ES-I3 (cell line): Measurements from ENCODE around the gene PPM1K.

Source experiments
- H3K36me3 ChIP-seq: 2 replicates; pipeline ENCODE4 v1.6.1; 2013; ENCODE audit warnings: mild to moderate bottlenecking, low read length, control low read depth, moderate library complexity; ENCODE audit not compliant: insufficient read depth
- H3K4me1 ChIP-seq: 2 replicates; pipeline ENCODE4 v1.6.1; 2013; ENCODE audit warnings: mild to moderate bottlenecking, control low read depth, low read length; ENCODE audit not compliant: insufficient read depth
- H3K9ac ChIP-seq: 2 replicates; pipeline ENCODE4 v1.6.1; 2013; ENCODE audit warnings: low read depth, mild to moderate bottlenecking, low read length, moderate library complexity
- H3K9me3 ChIP-seq: 2 replicates; pipeline ENCODE4 v1.6.1; 2013; ENCODE audit warnings: mild to moderate bottlenecking, low read length, moderate library complexity; ENCODE audit not compliant: control insufficient read depth, insufficient read depth

Gene PPM1K

DNA sequence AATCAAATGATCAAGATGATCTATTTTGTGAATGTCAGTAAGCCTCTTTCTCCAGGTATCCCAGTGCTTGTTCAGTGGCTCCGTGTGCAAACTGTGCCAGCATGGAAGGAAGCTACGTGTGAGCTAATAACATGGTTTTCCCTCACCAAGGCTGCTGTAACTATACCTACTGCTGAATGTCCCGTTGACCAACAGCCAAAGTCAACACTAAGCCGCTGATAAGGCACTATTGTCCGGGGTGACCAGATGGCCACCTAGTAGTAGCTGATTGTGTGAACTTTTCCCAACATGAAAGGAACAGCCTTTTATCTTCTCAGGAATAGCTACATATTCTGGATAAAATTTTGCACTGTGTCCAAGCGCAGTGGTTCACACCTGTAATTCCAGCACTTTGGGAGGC, 68.0 kb downstream of the PPM1K start:
- Histone ChIP-seq H3K4me1 (peaks cover 4% of the 10 kb centered on the region; the same call in 1 of the 2 replicates), H3K9ac (no peak overlapping the region), H3K9me3 (no peaks in the 10 kb centered on the region), H3K36me3 (no peaks in the 10 kb centered on the region)

DNA sequence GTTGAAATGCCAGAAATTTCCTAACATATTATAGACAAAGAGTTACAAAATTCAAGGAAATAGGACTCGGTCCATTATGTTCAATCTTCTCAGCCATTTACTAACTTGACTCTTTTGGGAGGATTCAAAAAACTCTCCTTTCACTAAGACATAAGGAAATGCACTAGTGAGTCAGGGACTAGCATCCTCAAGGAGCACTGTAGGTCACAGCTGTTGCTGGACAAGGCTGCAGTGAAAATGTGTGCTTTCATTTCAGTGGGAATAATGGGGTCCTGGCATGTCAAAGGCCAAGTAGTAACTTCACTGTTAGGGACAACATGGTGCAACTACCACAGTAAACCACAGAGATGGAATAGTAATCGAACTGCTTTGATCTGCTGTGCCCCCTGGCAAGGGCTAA, 69.0 kb downstream of the PPM1K start:
- Histone ChIP-seq H3K9me3 (no peaks in the 10 kb centered on the region), H3K9ac (no peak overlapping the region), H3K4me1 (peaks cover 4% of the 10 kb centered on the region; the same call in 1 of the 2 replicates), H3K36me3 (no peaks in the 10 kb centered on the region)

DNA sequence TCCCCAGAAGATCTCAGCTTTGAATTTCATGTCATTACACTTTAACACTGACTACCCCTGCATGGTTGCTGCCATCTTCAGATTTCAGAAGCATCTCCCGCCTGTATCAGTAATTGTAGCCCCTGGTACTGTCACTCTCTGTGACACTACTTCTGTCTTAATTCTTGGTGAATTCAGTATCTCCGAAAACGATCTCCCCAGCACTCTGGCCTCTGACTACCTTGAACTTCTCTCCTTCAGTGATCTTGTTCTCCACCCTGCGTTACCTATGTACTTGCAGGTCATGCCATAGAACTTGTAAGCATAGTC, 72.2 kb downstream of the PPM1K start:
- H3K9me3 ChIP-seq = no peaks in the 10 kb centered on the region
- peaks cover 4% of the 10 kb centered on the region; the same call in 1 of the 2 replicates for H3K4me1 ChIP-seq
- H3K36me3 ChIP-seq = no peaks in the 10 kb centered on the region
- H3K9ac ChIP-seq = no peak overlapping the region

DNA sequence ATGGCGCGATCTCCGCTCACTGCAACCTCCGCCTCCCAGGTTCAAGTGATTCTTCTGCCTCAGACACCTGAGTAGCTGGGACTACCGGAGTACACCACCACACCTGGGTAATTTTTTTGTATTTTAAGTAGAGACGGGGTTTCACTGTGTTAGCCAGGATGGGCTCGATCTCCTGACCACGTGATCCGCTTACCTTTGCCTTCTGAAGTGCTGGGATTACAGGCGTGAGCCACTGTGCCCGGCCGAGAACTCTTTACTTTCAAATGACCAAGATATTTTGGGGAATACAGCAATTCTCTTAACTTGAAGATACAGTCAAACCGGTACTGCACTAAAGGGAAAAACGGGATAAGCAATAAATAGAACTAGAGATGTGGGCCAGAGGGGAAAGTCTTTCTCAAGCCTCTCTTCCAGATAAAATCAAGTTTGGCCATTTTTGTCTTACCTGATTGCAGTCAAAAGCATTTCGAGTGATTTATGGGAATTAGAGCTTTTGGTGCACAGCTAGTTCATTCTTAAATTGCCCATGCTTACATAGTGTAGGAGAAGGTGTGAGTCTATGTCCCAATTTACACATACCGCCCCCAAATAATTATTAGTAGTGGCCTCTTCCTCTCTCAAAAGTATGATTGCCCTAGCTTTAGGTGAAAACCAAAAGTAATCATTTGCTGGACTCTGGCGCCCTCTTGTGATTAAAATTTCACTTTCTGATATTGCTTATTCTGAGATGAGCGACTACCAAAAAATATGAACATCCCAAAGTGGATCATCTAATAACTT, 72.7 kb downstream of the PPM1K start:
- Histone ChIP-seq H3K9ac (no peak overlapping the region), H3K9me3 (no peaks in the 10 kb centered on the region), H3K4me1 (peaks cover 4% of the 10 kb centered on the region; the same call in 1 of the 2 replicates), H3K36me3 (no peaks in the 10 kb centered on the region)

DNA sequence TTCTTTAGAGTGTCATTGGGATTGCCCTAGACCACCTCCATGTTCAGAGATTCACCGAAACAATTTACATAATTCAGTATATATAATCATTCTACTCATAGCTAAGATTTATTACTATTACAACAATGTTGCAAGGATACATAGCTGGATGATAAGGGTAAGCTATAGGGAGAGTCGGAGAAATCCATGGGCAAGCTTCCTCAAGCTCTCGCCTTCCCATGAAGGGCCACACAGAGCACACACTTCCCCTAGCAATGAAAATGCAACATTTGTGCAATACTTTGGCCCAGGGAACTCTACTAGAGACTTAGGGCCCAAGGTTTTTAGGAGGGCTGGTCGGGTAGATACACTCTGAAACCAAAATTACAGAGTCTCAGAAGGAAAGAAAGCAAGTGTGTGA, 76.2 kb downstream of the PPM1K start:
- Histone ChIP-seq H3K36me3 (no peaks in the 10 kb centered on the region), H3K4me1 (peaks cover 6% of the 10 kb centered on the region; the same call in 1 of the 2 replicates), H3K9ac (no peak overlapping the region), H3K9me3 (no peaks in the 10 kb centered on the region)
